ENCODE results near the gene MEPCE.

DNA sequence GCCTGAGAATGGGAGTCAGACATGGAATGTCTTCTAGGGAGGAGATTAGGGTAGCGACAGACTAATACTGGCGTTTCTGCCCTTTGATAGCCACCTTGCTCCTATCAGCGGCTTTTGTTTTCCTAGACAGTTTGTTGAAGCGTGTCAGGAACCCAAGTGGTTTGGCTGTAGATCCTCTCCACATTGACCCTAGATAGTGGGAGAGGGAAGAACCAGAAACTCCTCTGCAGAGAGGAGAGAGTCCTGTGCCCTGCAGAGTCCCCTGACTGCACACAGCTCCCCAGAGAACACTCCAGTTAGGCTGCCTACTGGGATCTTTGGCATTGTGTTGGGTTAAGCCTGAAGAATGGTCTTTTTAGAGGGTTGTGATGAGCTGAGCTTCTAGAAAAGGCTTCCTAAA is 2.4 kb downstream of the MEPCE start:
- TF ChIP-seq, protein P1, sequence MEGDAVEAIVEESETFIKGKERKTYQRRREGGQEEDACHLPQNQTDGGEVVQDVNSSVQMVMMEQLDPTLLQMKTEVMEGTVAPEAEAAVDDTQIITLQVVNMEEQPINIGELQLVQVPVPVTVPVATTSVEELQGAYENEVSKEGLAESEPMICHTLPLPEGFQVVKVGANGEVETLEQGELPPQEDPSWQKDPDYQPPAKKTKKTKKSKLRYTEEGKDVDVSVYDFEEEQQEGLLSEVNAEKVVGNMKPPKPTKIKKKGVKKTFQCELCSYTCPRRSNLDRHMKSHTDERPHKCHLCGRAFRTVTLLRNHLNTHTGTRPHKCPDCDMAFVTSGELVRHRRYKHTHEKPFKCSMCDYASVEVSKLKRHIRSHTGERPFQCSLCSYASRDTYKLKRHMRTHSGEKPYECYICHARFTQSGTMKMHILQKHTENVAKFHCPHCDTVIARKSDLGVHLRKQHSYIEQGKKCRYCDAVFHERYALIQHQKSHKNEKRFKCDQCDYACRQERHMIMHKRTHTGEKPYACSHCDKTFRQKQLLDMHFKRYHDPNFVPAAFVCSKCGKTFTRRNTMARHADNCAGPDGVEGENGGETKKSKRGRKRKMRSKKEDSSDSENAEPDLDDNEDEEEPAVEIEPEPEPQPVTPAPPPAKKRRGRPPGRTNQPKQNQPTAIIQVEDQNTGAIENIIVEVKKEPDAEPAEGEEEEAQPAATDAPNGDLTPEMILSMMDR (IDR thresholded peaks at IDR 0.05): no peak
- TF ChIP-seq EP300 (IDR thresholded peaks at IDR 0.05): no peak
- no peak for TF ChIP-seq POLR2A (IDR thresholded peaks at IDR 0.05)
- TF ChIP-seq POLR2AphosphoS5 (IDR thresholded peaks at IDR 0.05): no peak

All from gastroesophageal sphincter (tissue), 3 donors.